ENCODE measurements around the gene CFAP97D2.

CFAP97D2 gene

GRCh38 chr13:114234645-114235421 is 55.8 kb downstream of the CFAP97D2 start, which contains the start of gene CDC16:
Gene CDC16 (plus strand): TSS chr13:114234897. CDS start chr13:114235085, 188 bp downstream.
- Histone ChIP-seq H3K4me2 (ENCODE audit: low read length) (peak within 1 kb of the TSS; percentile 95), H4K20me1 (ENCODE audit: control insufficient read depth, insufficient read depth, low read depth, low read length) (peaks cover 4% of the 10 kb centered on the region; the same call in 1 of the 2 replicates), H3F3A (ENCODE audit: control insufficient read depth, insufficient read depth) (no peaks in the 10 kb centered on the region), H3K9me3 (ENCODE audit: control insufficient read depth, insufficient read depth, low read length) (no peaks in the 10 kb centered on the region), H3K27me3 (ENCODE audit: control insufficient read depth, low read length) (peaks cover 11% of the 10 kb centered on the region), H3K9me2 (replicated peaks; ENCODE audit: control insufficient read depth, low read length) (no peaks in the 10 kb centered on the region), H3K27ac (ENCODE audit: low read depth, low read length) (peak within 1 kb of the TSS; percentile 64), H3K4me3 (ENCODE audit: low read length) (peak within 1 kb of the TSS; percentile 86), H3K36me3 (ENCODE audit: control insufficient read depth, low read length) (peaks cover 41% of the 10 kb centered on the region), H3K79me2 (ENCODE audit: control insufficient read depth, low read length) (peaks cover 26% of the 10 kb centered on the region), H3K4me1 (ENCODE audit: control insufficient read depth, low read length) (peaks cover 12% of the 10 kb centered on the region)
- TF ChIP-seq CTCF (IDR thresholded peaks at IDR 0.05; ENCODE audit: low read depth, low read length, poor library complexity, severe bottlenecking) (peak; percentile 10), EZH2phosphoT487 (IDR thresholded peaks at IDR 0.05; ENCODE audit: borderline replicate concordance, low read length) (no peak)

GRCh38 chr13:114235697-114236096 is 56.6 kb downstream of the CFAP97D2 start:
- H3K4me3 ChIP-seq (ENCODE audit: low read length): peak overlapping the region; percentile 86
- no peaks in the 10 kb centered on the region for H3F3A ChIP-seq (ENCODE audit: control insufficient read depth, insufficient read depth)
- peaks cover 26% of the 10 kb centered on the region for H3K79me2 ChIP-seq (ENCODE audit: control insufficient read depth, low read length)
- peaks cover 4% of the 10 kb centered on the region; the same call in 1 of the 2 replicates for H4K20me1 ChIP-seq (ENCODE audit: control insufficient read depth, insufficient read depth, low read depth, low read length)
- H3K36me3 ChIP-seq (ENCODE audit: control insufficient read depth, low read length): peaks cover 49% of the 10 kb centered on the region
- TF ChIP-seq EZH2phosphoT487 (IDR thresholded peaks at IDR 0.05; ENCODE audit: borderline replicate concordance, low read length): no peak
- TF ChIP-seq CTCF (IDR thresholded peaks at IDR 0.05; ENCODE audit: low read depth, low read length, poor library complexity, severe bottlenecking): no peak
- H3K9me2 ChIP-seq (replicated peaks; ENCODE audit: control insufficient read depth, low read length): no peaks in the 10 kb centered on the region
- peak overlapping the region; percentile 64 for H3K27ac ChIP-seq (ENCODE audit: low read depth, low read length)
- H3K4me2 ChIP-seq (ENCODE audit: low read length): peak overlapping the region; percentile 95
- H3K9me3 ChIP-seq (ENCODE audit: control insufficient read depth, insufficient read depth, low read length): no peaks in the 10 kb centered on the region
- H3K27me3 ChIP-seq (ENCODE audit: control insufficient read depth, low read length): peaks cover 2% of the 10 kb centered on the region
- peaks cover 12% of the 10 kb centered on the region for H3K4me1 ChIP-seq (ENCODE audit: control insufficient read depth, low read length)

GRCh38 chr13:114236227-114236626 is 57.2 kb downstream of the CFAP97D2 start:
- peak overlapping the region; percentile 86 for H3K4me3 ChIP-seq (ENCODE audit: low read length)
- H3F3A ChIP-seq (ENCODE audit: control insufficient read depth, insufficient read depth): no peaks in the 10 kb centered on the region
- no peak for TF ChIP-seq EZH2phosphoT487 (IDR thresholded peaks at IDR 0.05; ENCODE audit: borderline replicate concordance, low read length)
- no peak for TF ChIP-seq CTCF (IDR thresholded peaks at IDR 0.05; ENCODE audit: low read depth, low read length, poor library complexity, severe bottlenecking)
- no peaks in the 10 kb centered on the region for H3K27me3 ChIP-seq (ENCODE audit: control insufficient read depth, low read length)
- no peak overlapping the region for H3K27ac ChIP-seq (ENCODE audit: low read depth, low read length)
- H3K79me2 ChIP-seq (ENCODE audit: control insufficient read depth, low read length): peaks cover 26% of the 10 kb centered on the region
- peaks cover 4% of the 10 kb centered on the region; the same call in 1 of the 2 replicates for H4K20me1 ChIP-seq (ENCODE audit: control insufficient read depth, insufficient read depth, low read depth, low read length)
- H3K9me3 ChIP-seq (ENCODE audit: control insufficient read depth, insufficient read depth, low read length): no peaks in the 10 kb centered on the region
- H3K4me2 ChIP-seq (ENCODE audit: low read length): peak overlapping the region; percentile 95
- H3K9me2 ChIP-seq (replicated peaks; ENCODE audit: control insufficient read depth, low read length): no peaks in the 10 kb centered on the region
- peaks cover 12% of the 10 kb centered on the region for H3K4me1 ChIP-seq (ENCODE audit: control insufficient read depth, low read length)
- peaks cover 54% of the 10 kb centered on the region for H3K36me3 ChIP-seq (ENCODE audit: control insufficient read depth, low read length)

All from DOHH2 (cell line).